HepG2 (cell line): ENCODE measurements around the gene SGCD. TPM values are rescaled to one million over a fixed set of nuclear protein-coding genes. Genes with fewer than 3 reads are reported as not detected.

Experiments
- ATAC-seq: fragments of 200-7000 bp; cut with Tn5 transposase; 3 replicates; pipeline ENCODE4 v1.9.1; 2020; ENCODE audit warnings: mild to moderate bottlenecking, moderate library complexity
- BruUV-seq: library from RNA; stranded (reverse); fragments of 400-500 nt; replicated peaks from 2 replicates; lab custom pipeline; 2021; lab: Mats Ljungman, UMichigan
- CTCF ChIA-PET: fragments of 300-600 bp; formaldehyde crosslinking; extraction: SDS; loops from one replicate; lab custom pipeline; 2021; ENCODE audit warnings: low total read pairs, inconsistent platforms, low intra/inter-chr PET ratio; lab: Yijun Ruan, JAX
- POLR2A ChIA-PET: fragments of 350-600 bp; sonication (Branson Sonifier 250); formaldehyde crosslinking; loops from one replicate; lab custom pipeline; 2020; ENCODE audit warnings: antibody characterized with exemption, inconsistent platforms; lab: Yijun Ruan, JAX
- DNase-seq: peaks from one replicate; pipeline ENCODE4 v3.0.0-alpha.2; 2015; ENCODE audit warnings: low spot score
- FAIRE-seq: peaks from 3 replicates; lab custom pipeline; 2011; peaks lifted over from hg19 to GRCh38; lab: Jason Lieb, UNC
- H2AFZ ChIP-seq: one replicate; pipeline ENCODE4 v1.6.1; 2011; ENCODE audit warnings: low read length, inconsistent platforms
- H3K27ac ChIP-seq: fragments of 300-600 bp; 3 replicates; pipeline ENCODE4 v1.8.0; 2011; ENCODE audit warnings: mixed run types, mild to moderate bottlenecking, mixed read lengths, low read length, inconsistent platforms; ENCODE audit not compliant: insufficient read depth; ENCODE audit errors: extremely low read length
- H3K27me3 ChIP-seq, 2 experiments: fragments of 200-600 bp in 1 of 2; 2 replicates in 1 of 2; 3 replicates in 1 of 2; pipeline versions ENCODE4 v1.6.0 to v1.8.0; 2011; ENCODE audit warnings: low read length in 2 of 2, mild to moderate bottlenecking in 2 of 2, moderate library complexity in 2 of 2, inconsistent platforms in 1 of 2; ENCODE audit not compliant: insufficient read depth in 2 of 2, control insufficient read depth in 1 of 2
- H3K36me3 ChIP-seq, 2 experiments: fragments of 200-600 bp in 1 of 2; replicated peaks in 1 of 2; 2 replicates in 1 of 2; 3 replicates in 1 of 2; pipeline versions ENCODE4 v1.5.1 to v1.8.0; 2011; ENCODE audit warnings: low read length in 2 of 2, inconsistent platforms in 1 of 2; ENCODE audit not compliant: insufficient read depth in 2 of 2, control insufficient read depth in 1 of 2
- H3K4me1 ChIP-seq: 2 replicates; pipeline ENCODE4 v1.5.1; 2012; ENCODE audit warnings: low read length, inconsistent platforms; ENCODE audit not compliant: insufficient read depth
- H3K4me2 ChIP-seq: 2 replicates; pipeline ENCODE4 v1.6.0; 2011; ENCODE audit warnings: low read depth, low read length, inconsistent platforms
- H3K4me3 ChIP-seq, 3 experiments: fragments of 200-600 bp in 1 of 3; sonication (generic), shearing (Covaris generic) in 1 of 3; replicated peaks in 1 of 3; 2 replicates each; pipeline ENCODE4 v1.5.1; 2011 to 2016; ENCODE audit warnings: low read length in 3 of 3, inconsistent platforms in 2 of 3, low read depth in 2 of 3, mild to moderate bottlenecking in 2 of 3, control low read depth in 1 of 3, mixed read lengths in 1 of 3; ENCODE audit not compliant: insufficient read depth in 1 of 3
- H3K79me2 ChIP-seq: one replicate; pipeline ENCODE4 v1.6.1; 2011; ENCODE audit warnings: low read length, inconsistent platforms; ENCODE audit not compliant: insufficient read depth
- H3K9ac ChIP-seq: 2 replicates; pipeline ENCODE4 v1.6.0; 2011; ENCODE audit warnings: mild to moderate bottlenecking, low read depth, low read length, inconsistent platforms; ENCODE audit not compliant: insufficient read depth
- H3K9me3 ChIP-seq: 2 replicates; pipeline ENCODE4 v1.5.1; 2012; ENCODE audit warnings: mild to moderate bottlenecking, low read length
- H4K20me1 ChIP-seq: 2 replicates; pipeline ENCODE4 v1.6.0; 2011; ENCODE audit warnings: inconsistent platforms, mild to moderate bottlenecking, low read length, moderate library complexity; ENCODE audit not compliant: insufficient read depth
- ARID2 ChIP-seq: sonication (generic); formaldehyde crosslinking; IDR thresholded peaks from 2 replicates; pipeline ENCODE4 v1.8.1; 2022; ENCODE audit warnings: mild to moderate bottlenecking, missing genetic modification reagents, borderline replicate concordance
- BRCA1 ChIP-seq: sonication (generic); formaldehyde crosslinking; IDR thresholded peaks from 2 replicates; pipeline ENCODE4 v1.4.0; 2020; ENCODE audit warnings: missing genetic modification reagents
- JUN ChIP-seq: sonication (generic); formaldehyde crosslinking; IDR thresholded peaks from 2 replicates; pipeline ENCODE4 v1.4.0; 2020; ENCODE audit warnings: mild to moderate bottlenecking, missing genetic modification reagents
- MATR3 ChIP-seq: sonication (generic); formaldehyde crosslinking; IDR thresholded peaks from 2 replicates; pipeline ENCODE4 v1.4.0; 2020; ENCODE audit warnings: missing genetic modification reagents
- REST ChIP-seq, 2 experiments: IDR thresholded peaks; 2 replicates each; pipeline ENCODE4 v1.6.1; 2011 to 2012; ENCODE audit warnings: low read length in 2 of 2, borderline replicate concordance in 1 of 2, low read depth in 1 of 2, mild to moderate bottlenecking in 1 of 2, moderate library complexity in 1 of 2
- RFXAP ChIP-seq: sonication (generic); formaldehyde crosslinking; IDR thresholded peaks from 2 replicates; pipeline ENCODE4 v1.4.0; 2020; ENCODE audit warnings: missing genetic modification reagents, borderline replicate concordance
- ZBTB44 ChIP-seq: sonication (generic); formaldehyde crosslinking; IDR thresholded peaks from 2 replicates; pipeline ENCODE4 v1.4.0; 2020; ENCODE audit warnings: missing genetic modification reagents
- ZEB1 ChIP-seq: IDR thresholded peaks from 2 replicates; pipeline ENCODE4 v1.6.1; 2012; ENCODE audit warnings: mild to moderate bottlenecking, low read depth, inconsistent platforms; ENCODE audit not compliant: insufficient replicate concordance
- ZNF281 ChIP-seq: sonication (generic); formaldehyde crosslinking; IDR thresholded peaks from 2 replicates; pipeline ENCODE4 v1.4.0; 2020; ENCODE audit warnings: missing genetic modification reagents, borderline replicate concordance
- ZNF362 ChIP-seq: sonication (generic); formaldehyde crosslinking; IDR thresholded peaks from 2 replicates; pipeline ENCODE4 v1.4.0; 2020; ENCODE audit warnings: missing genetic modification reagents, mild to moderate bottlenecking, borderline replicate concordance
- ZNF460 ChIP-seq: sonication (generic); formaldehyde crosslinking; IDR thresholded peaks from 2 replicates; pipeline ENCODE4 v1.5.1; 2020; ENCODE audit warnings: missing genetic modification reagents, mild to moderate bottlenecking, borderline replicate concordance
- ZNF564 ChIP-seq: sonication (generic); formaldehyde crosslinking; IDR thresholded peaks from 2 replicates; pipeline ENCODE4 v1.8.1; 2023; ENCODE audit warnings: mild to moderate bottlenecking, missing genetic modification reagents
- ZZZ3 ChIP-seq: sonication (generic); formaldehyde crosslinking; IDR thresholded peaks from 2 replicates; pipeline ENCODE4 v1.4.0; 2020; ENCODE audit warnings: missing genetic modification reagents, mild to moderate bottlenecking, borderline replicate concordance
- WGBS: methylation state at CpG from one replicate; pipeline ENCODE4 v1.1.6; 2017; ENCODE audit warnings: low lambda C conversion rate; 5-methylcytosine and 5-hydroxymethylcytosine counted together
- in situ Hi-C: cut with HindIII; loops from 2 replicates; pipeline ENCODE4 v1.10.0; 2017; ENCODE audit warnings: low pct_unique_long_range_greater_than_20kb; ENCODE audit not compliant: extremely low pct_ligation_motif_present
- intact Hi-C: fragments of 100-400 bp; cut with micrococcal nuclease; formaldehyde crosslinking; loops from one replicate; pipeline ENCODE4 v1.10.0; 2022; ENCODE audit not compliant: unreplicated experiment
- polyA plus RNA-seq, 8 experiments: library from polyadenylated mRNA; depleted of rRNA in 3 of 8; stranded (reverse) in 7 of 8; unstranded in 1 of 8; fragments of >200 nt; fragmentation: Illumina TruSeq in 4 of 8; extraction: Trizol in 4 of 8; gene quantifications; 2 replicates each; pipeline versions ENCODE4 v1.2.1 to v1.2.3, GENCODE V29; 2011 to 2016; ENCODE audit warnings: low read depth in 4 of 8, missing spikeins in 1 of 8, mixed read lengths in 1 of 8; ENCODE audit not compliant: insufficient read depth in 1 of 8
- total RNA-seq, 5 experiments: library from RNA; depleted of rRNA; stranded (reverse); fragments of >200 nt; fragmentation: Illumina TruSeq; extraction: Trizol; gene quantifications; 2 replicates each; pipeline ENCODE4 v1.2.3, GENCODE V29; 2016; ENCODE audit warnings: low read depth in 1 of 5

SGCD gene
- total and polyA plus RNA-seq, 2 of the 13 experiments (the other 11 are each of a cell fraction or from before 2014, with no cell fraction given): not detected

- no peak for TF ChIP-seq REST (IDR thresholded peaks at IDR 0.05; ENCODE audit: borderline replicate concordance in 1 of 2, low read depth in 1 of 2, low read length in 2 of 2)
Measured at GRCh38 chr5:156615901-156616300, 288.9 kb downstream of the SGCD start (continued).

GRCh38 chr5:156617426-156617825 lies 290.5 kb downstream of the SGCD start:
- FAIRE-seq: no peak
- H3K36me3 ChIP-seq: no peaks in the 10 kb centered on the region
- H2AFZ ChIP-seq: no peak overlapping the region
- peaks cover 9% of the 10 kb centered on the region for H3K9me3 ChIP-seq
- 0% methylated on average over 2 of the region's 2 CpGs for WGBS
- no TSS peak for BruUV-seq
- no peaks in the 10 kb centered on the region for H3K79me2 ChIP-seq
- no peak overlapping the region for H3K9ac ChIP-seq
- intact Hi-C loops: no loop called here
- POLR2A ChIA-PET: no interaction called here
- H3K4me2 ChIP-seq: no peak overlapping the region
- CTCF ChIA-PET: no interaction called here
- no peaks in the 10 kb centered on the region for H4K20me1 ChIP-seq
- no peak for ATAC-seq
- no peak overlapping the region for H3K4me3 ChIP-seq
- no peaks in the 10 kb centered on the region for H3K4me1 ChIP-seq
- in situ Hi-C loops: no loop called here
- H3K27ac ChIP-seq: no peak overlapping the region
- DNase-seq: no peak
- no peaks in the 10 kb centered on the region for H3K27me3 ChIP-seq
- no peak for TF ChIP-seq MATR3
- TF ChIP-seq ZNF281 (CRISPR knock-in tag): no peak
- no peak for TF ChIP-seq BRCA1
- TF ChIP-seq ZNF362 (CRISPR knock-in tag): no peak
- TF ChIP-seq ZZZ3: no peak
- no peak for TF ChIP-seq ZEB1
- TF ChIP-seq RFXAP (CRISPR knock-in tag): no peak
- TF ChIP-seq ARID2 (CRISPR knock-in tag): no peak
- TF ChIP-seq ZNF564 (CRISPR knock-in tag): no peak
- no peak for TF ChIP-seq ZBTB44
- TF ChIP-seq JUN (CRISPR knock-in tag): no peak
- no peak for TF ChIP-seq ZNF460 (CRISPR knock-in tag)
